Measurements from ENCODE around the gene OPCML.

Gene OPCML

GRCh38 chr11:132818951-132819350 lies 713.4 kb downstream of the OPCML start:
- DNase-seq = no peak
- Mint-ChIP-seq H3K4me1 (peaks cover 7% of the 10 kb centered on the region), H3K27me3 (ENCODE audit: low read depth, poor library complexity) (peaks cover 27% of the 10 kb centered on the region), H3K9me3 (no peaks in the 10 kb centered on the region), H3K36me3 (ENCODE audit: low read depth) (no peaks in the 10 kb centered on the region), H3K4me3 (no peak overlapping the region), H3K27ac (no peak overlapping the region)
- TF ChIP-seq CTCF (IDR thresholded peaks at IDR 0.05) = no peak

GRCh38 chr11:132817387-132817786 lies 714.9 kb downstream of the OPCML start:
- DNase-seq = no peak
- no peak for TF ChIP-seq CTCF (IDR thresholded peaks at IDR 0.05)
- Mint-ChIP-seq H3K27me3 (ENCODE audit: low read depth, poor library complexity) (peaks cover 37% of the 10 kb centered on the region), H3K9me3 (no peaks in the 10 kb centered on the region), H3K4me1 (peaks cover 7% of the 10 kb centered on the region), H3K4me3 (no peak overlapping the region), H3K36me3 (ENCODE audit: low read depth) (no peaks in the 10 kb centered on the region), H3K27ac (no peak overlapping the region)

GRCh38 chr11:132814410-132814809 lies 717.9 kb downstream of the OPCML start:
- no peaks in the 10 kb centered on the region for H3K36me3 Mint-ChIP-seq (ENCODE audit: low read depth)
- no peak for TF ChIP-seq CTCF (IDR thresholded peaks at IDR 0.05)
- no peak overlapping the region for H3K27ac Mint-ChIP-seq
- peaks cover 7% of the 10 kb centered on the region for H3K4me1 Mint-ChIP-seq
- no peak for DNase-seq
- no peak overlapping the region for H3K4me3 Mint-ChIP-seq
- H3K9me3 Mint-ChIP-seq = no peaks in the 10 kb centered on the region
- H3K27me3 Mint-ChIP-seq (ENCODE audit: low read depth, poor library complexity) = peaks cover 44% of the 10 kb centered on the region

- Mint-ChIP-seq H3K27ac (no peak overlapping the region), H3K36me3 (ENCODE audit: low read depth) (no peaks in the 10 kb centered on the region), H3K27me3 (ENCODE audit: low read depth, poor library complexity) (peaks cover 42% of the 10 kb centered on the region), H3K4me1 (peaks cover 3% of the 10 kb centered on the region), H3K9me3 (no peaks in the 10 kb centered on the region), H3K4me3 (no peak overlapping the region)
- no peak for DNase-seq
- TF ChIP-seq CTCF (IDR thresholded peaks at IDR 0.05) = no peak
These were observed 720.7 kb downstream of the OPCML start for GRCh38 chr11:132811649-132812048.

- H3K4me1 Mint-ChIP-seq = no peaks in the 10 kb centered on the region
- H3K27ac Mint-ChIP-seq = no peak overlapping the region
- DNase-seq = no peak
- H3K4me3 Mint-ChIP-seq = no peak overlapping the region
- H3K27me3 Mint-ChIP-seq (ENCODE audit: low read depth, poor library complexity) = peaks cover 24% of the 10 kb centered on the region
- H3K36me3 Mint-ChIP-seq (ENCODE audit: low read depth) = no peaks in the 10 kb centered on the region
- H3K9me3 Mint-ChIP-seq = peaks cover 6% of the 10 kb centered on the region
- TF ChIP-seq CTCF (IDR thresholded peaks at IDR 0.05) = no peak
These were observed 723.2 kb downstream of the OPCML start for GRCh38 chr11:132809070-132809469.

- peaks cover 3% of the 10 kb centered on the region for H3K27me3 Mint-ChIP-seq (ENCODE audit: low read depth, poor library complexity)
- H3K36me3 Mint-ChIP-seq (ENCODE audit: low read depth) = no peaks in the 10 kb centered on the region
- no peak overlapping the region for H3K4me3 Mint-ChIP-seq
- no peak overlapping the region for H3K27ac Mint-ChIP-seq
- TF ChIP-seq CTCF (IDR thresholded peaks at IDR 0.05) = no peak
- DNase-seq = no peak
- no peaks in the 10 kb centered on the region for H3K4me1 Mint-ChIP-seq
- peaks cover 7% of the 10 kb centered on the region for H3K9me3 Mint-ChIP-seq
These were observed 728.0 kb downstream of the OPCML start for GRCh38 chr11:132804258-132804657.

Measured in nephron progenitor cell (in vitro differentiated cells).